ENCODE measurements around the gene STAG3.
"Not testable (repeated sequence)": the region's sequence is repeated elsewhere in the genome, so short reads cannot be mapped to it uniquely, and the experiment has no call there.

STAG3 gene

DNA sequence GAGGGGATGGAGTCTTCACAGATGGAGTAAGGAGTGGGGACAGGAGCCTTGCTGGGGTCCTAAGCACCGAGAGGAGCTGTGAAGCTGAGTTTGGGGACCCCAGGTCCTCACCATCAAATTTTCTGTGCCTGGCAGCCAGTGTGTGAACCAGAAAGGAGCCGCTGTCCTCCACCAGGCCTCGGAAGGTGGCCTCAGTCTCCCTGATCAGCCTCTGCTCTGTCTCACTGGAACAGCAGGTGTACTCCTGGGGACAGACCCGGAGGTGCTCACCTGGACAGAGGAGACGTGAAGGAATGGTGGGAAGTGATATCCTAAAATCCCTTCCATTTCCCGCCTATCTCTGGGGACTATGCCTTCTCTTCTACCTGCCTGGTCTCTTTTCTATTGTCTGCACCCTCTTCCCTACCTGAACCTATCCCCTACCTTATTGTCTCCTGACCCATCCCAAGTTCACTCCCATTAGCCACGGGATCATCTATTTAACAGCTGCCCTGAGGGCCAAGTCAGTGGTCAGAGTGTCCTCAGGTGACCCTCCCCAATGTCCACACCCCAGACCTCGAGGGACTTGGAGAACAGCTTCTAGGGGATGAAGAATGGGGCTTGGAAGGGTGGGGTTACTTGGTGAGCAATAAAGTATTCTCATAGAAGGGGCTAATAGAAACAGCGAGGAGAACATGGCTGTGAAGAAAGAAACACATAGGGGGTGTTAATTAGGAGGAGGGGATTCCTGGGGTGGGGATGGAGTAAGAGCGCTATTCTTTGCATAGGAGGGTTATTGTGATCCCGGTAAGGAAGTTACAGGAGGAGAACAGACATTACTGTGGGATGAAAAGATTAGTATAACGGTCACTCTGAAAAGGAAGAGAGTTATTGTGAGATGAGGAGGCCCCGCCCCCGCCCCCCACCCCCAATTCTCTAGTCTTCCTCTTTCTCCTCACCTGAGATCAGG lies 1.3 kb upstream of the STAG3 start:
- Mint-ChIP-seq H3K27me3 (peaks cover 24% of the 10 kb centered on the region), H3K4me3 (peak overlapping the region; percentile 60), H3K27ac (peak overlapping the region; percentile 1), H3K9me3 (no peaks in the 10 kb centered on the region), H3K4me1 (peaks cover 35% of the 10 kb centered on the region), H3K36me3 (peaks cover 7% of the 10 kb centered on the region)
- ATAC-seq: no peak

DNA sequence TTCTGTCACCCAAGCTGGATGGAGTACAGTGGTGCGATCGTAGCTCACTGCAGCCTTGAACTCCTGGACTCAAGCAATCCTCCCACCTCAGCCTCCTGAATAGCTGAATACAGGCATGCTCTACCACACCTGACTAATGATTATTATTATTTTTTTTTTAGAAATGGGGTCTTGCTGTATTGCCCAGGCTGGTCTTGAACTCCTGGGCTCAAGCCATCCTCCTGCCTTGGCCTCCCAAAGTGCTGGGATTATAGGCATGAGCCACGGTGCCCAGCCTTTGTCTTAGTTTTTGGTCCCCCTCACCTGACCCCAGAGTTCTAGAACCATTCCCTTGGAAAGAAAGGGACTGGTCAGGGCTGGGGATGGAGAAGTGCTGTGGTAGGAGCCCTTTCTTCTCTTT lies 2.4 kb downstream of the STAG3 start:
- not testable (repeated sequence) for ATAC-seq, H3K27ac Mint-ChIP-seq

DNA sequence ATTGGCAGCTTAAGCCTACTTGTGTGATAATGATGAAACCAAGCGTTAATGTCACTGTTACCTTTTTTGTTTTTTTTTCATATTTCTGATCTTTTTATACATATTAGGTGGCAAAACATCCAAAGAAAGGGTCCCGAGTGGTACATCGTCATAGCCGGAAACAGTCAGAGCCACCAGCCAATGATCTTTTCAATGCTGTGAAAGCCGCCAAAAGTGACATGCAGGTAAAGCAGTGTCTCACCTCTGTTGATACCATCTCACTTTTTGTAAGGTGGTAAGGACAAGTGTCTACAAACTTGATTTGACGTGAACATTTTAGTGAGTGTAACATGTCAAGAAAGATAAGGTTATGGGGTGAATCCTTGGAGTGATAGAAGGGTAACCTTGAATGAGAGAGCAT lies 4.9 kb downstream of the STAG3 start:
- H3K4me3 Mint-ChIP-seq, H3K9me3 Mint-ChIP-seq, H3K36me3 Mint-ChIP-seq, ATAC-seq, H3K27ac Mint-ChIP-seq, H3K4me1 Mint-ChIP-seq: not testable (repeated sequence)
- H3K27me3 Mint-ChIP-seq: peaks cover 11% of the 10 kb centered on the region

More for the DNA sequence above, 2.4 kb downstream of the STAG3 start:
- H3K36me3 Mint-ChIP-seq, H3K4me3 Mint-ChIP-seq, H3K9me3 Mint-ChIP-seq: not testable (repeated sequence)
- Mint-ChIP-seq H3K4me1 (peaks cover 24% of the 10 kb centered on the region), H3K27me3 (peaks cover 11% of the 10 kb centered on the region)

DNA sequence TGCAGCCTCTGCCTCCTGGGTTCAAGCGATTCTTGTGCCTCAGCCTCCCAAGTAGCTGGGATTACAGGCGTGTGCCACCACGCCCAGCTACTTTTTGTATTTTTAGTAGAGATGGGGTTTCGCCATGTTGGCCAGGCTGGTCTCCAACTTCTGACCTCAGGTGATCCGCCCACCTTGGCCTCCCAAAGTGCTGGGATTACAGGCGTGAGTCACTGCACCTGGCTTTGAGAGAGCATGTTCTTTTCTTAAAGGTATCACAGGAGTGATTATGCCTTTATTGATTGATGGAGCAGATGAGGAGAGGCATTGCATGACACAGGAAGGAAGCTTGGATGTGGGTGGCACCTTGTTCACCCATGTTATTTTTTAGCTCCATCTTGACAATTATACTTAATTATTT lies 5.4 kb downstream of the STAG3 start:
- not testable (repeated sequence) for H3K9me3 Mint-ChIP-seq, H3K36me3 Mint-ChIP-seq
- H3K27me3 Mint-ChIP-seq: peaks cover 11% of the 10 kb centered on the region

DNA sequence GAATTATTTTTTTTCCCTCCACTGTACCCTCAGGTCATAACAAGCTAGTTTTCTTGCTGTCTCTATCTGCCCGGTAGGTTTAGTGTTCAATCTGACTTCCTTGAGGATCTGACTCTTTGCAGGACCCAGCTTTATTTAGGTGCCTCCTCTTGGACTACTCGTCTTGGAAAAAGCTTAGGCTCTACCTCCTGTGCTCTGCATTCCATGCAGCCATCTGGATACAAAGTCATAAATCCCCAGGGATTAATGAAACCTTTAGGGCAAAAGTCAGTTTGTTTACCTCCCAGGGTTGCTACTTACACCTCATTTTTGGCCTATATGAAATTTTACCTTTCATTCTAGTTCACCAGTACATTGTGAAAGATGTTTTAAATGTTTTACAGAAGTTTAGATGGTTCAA lies 8.0 kb downstream of the STAG3 start:
- Mint-ChIP-seq H3K27me3 (peaks cover 3% of the 10 kb centered on the region), H3K36me3 (no peaks in the 10 kb centered on the region), H3K4me1 (peaks cover 22% of the 10 kb centered on the region), H3K27ac (no peak overlapping the region), H3K4me3 (no peak overlapping the region), H3K9me3 (no peaks in the 10 kb centered on the region)
- ATAC-seq: no peak

More for the DNA sequence above, 5.4 kb downstream of the STAG3 start:
- not testable (repeated sequence) for H3K4me1 Mint-ChIP-seq, ATAC-seq, H3K27ac Mint-ChIP-seq, H3K4me3 Mint-ChIP-seq

DNA sequence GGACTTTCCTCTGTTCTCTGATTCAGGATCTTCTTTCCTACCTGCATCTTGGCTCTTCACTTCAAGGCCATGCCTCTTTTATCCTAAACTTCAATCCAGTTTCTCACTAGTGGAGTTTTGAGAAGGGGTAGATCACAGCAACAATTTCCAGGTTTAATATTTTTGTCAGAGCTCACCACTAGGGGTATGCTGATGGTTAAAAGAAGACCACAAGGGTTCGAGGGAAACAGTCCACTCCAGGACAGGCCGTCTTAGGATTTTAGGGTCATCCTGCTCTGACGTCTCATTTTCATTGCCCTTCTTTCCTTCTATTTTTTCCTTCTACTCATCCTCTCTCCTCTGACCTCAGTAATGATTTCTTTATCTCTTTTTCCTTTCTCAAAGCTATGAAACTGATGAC lies 11.3 kb downstream of the STAG3 start:
- H3K4me3 Mint-ChIP-seq: no peak overlapping the region
- peaks cover 44% of the 10 kb centered on the region for H3K4me1 Mint-ChIP-seq
- H3K9me3 Mint-ChIP-seq: no peaks in the 10 kb centered on the region
- no peaks in the 10 kb centered on the region for H3K36me3 Mint-ChIP-seq
- no peaks in the 10 kb centered on the region for H3K27me3 Mint-ChIP-seq
- H3K27ac Mint-ChIP-seq: peak overlapping the region; percentile 86
- no peak for ATAC-seq

DNA sequence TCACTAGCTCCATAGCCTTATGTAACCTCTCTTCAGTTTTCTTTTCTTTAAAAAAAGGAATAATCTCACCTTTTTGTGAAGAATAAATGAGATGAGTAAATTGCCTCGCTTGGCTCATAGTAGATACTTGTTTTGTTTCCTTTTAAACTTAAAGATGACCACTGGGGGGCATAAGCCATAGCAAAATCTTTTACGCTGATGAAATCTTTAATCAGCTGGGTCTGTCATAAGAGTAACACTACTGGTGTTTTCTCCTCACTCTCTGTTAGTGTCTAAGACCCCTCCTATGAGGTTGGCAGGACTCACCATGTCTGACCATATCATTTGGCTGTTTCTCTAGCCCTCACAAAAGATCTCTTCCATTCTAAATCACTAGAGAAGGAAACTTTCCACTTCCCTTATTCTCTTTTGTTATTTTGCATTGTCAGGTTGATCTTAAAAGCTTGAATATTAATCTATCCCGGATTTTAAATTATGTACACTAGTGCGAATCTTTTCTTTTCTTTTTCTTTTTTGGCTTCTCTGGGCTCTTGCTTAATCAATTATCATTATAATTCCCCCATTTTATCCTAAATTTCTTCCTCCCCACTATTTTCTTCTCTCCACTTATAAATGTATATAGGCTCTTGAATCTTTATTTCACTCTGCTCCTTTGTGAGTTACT lies 12.5 kb downstream of the STAG3 start:
- peak; percentile 68 for ATAC-seq
- Mint-ChIP-seq H3K4me3 (no peak overlapping the region), H3K36me3 (no peaks in the 10 kb centered on the region), H3K4me1 (peaks cover 54% of the 10 kb centered on the region), H3K27ac (peak overlapping the region; percentile 86), H3K27me3 (no peaks in the 10 kb centered on the region), H3K9me3 (no peaks in the 10 kb centered on the region)

DNA sequence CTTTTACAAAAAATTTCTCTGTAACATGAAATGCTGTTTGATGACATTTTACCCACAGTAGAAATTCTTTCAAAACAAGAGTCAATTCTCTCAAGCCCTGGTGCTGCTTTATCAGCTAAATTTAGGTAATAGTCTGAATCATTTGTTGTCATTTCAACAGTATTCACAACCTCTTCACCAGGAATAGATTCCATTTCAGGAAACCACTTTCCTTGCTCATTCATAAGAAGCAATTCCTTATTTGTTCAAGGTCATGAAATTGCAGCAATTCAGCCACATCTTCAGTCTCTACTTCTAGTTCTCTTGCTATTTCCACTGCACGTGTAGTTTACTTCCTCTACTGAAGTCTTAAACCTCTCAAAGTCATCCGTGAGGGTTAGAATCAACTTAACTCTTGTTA lies 14.1 kb downstream of the STAG3 start:
- no peaks in the 10 kb centered on the region for H3K27me3 Mint-ChIP-seq
- H3K27ac Mint-ChIP-seq: peak overlapping the region; percentile 86
- no peaks in the 10 kb centered on the region for H3K36me3 Mint-ChIP-seq
- no peak for ATAC-seq
- peaks cover 67% of the 10 kb centered on the region for H3K4me1 Mint-ChIP-seq
- no peaks in the 10 kb centered on the region for H3K9me3 Mint-ChIP-seq
- H3K4me3 Mint-ChIP-seq: peak overlapping the region; percentile 23

DNA sequence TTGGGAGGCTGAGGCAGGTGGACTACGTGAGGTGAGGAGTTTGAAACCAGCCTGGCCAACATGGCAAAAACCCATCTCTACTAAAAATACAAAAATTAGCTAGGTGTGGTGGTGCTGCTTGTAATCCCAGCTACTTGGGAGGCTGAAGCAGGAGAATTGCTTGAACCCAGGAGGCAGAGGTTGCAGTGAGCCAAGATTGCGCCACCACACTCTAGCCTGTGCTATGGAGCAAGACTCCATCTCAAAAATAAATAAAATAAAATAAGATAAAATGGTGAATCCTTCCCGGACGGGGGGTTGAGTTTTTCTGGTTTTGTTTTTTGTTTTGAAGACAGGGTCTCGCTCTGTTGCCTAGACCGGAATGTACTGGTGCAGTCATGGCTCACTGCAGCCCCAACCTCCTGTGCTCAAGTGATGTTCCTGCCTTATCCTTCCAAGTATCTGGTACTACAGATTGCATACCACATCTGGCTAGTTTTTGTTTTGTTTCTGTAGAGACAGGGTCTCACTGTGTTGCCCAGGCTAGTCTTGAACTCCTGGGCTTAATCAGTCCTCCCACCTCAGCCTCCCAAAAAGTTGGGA lies 14.7 kb downstream of the STAG3 start:
- Mint-ChIP-seq H3K4me1 (peaks cover 69% of the 10 kb centered on the region), H3K27ac (peak overlapping the region; percentile 86), H3K4me3 (peak overlapping the region; percentile 23)
- ATAC-seq: peak; percentile 72
- H3K36me3 Mint-ChIP-seq, H3K9me3 Mint-ChIP-seq, H3K27me3 Mint-ChIP-seq: not testable (repeated sequence)

DNA sequence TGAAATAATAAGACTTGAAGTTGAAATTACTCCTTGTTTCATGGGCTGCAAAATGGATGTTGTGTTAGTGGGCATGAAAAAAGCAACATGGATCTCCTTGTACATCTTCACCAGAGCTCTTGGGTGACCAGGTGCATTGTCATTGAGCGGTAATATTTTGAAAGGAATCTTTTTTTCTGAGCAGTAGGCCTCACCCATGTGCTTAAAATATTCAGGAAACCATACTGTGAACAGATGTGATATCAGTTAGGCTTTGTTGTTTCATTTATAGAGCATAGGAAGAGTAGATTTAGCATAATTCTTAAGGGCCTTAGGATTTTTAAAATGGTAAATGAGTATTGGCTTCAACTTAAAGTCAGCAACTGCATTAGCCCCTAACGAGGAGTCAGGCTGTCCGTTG lies 15.3 kb downstream of the STAG3 start:
- H3K4me1 Mint-ChIP-seq: peaks cover 74% of the 10 kb centered on the region
- ATAC-seq: no peak
- H3K4me3 Mint-ChIP-seq: no peak overlapping the region
- peak overlapping the region; percentile 86 for H3K27ac Mint-ChIP-seq
- H3K9me3 Mint-ChIP-seq: no peaks in the 10 kb centered on the region
- no peaks in the 10 kb centered on the region for H3K27me3 Mint-ChIP-seq
- H3K36me3 Mint-ChIP-seq: no peaks in the 10 kb centered on the region

DNA sequence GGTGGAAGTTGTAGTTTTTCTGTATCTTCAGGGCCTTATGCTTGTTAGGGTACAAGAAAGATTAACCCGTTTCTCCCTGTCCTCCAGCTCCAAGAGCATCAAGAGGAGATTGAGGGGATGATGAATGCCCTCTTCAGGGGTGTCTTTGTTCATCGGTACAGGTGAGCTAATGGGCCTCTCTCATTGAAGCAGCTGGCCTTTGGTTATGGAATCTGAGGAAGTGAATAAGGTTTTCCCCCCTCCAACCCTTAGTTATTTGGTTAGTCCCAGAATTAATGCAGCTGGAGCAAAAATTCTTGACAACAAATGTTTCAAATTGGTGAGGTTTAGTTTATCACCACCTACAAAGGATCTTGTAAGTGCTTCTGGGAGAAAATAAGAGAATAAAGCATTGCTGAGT lies 17.5 kb downstream of the STAG3 start:
- Mint-ChIP-seq H3K4me3 (no peak overlapping the region), H3K27me3 (no peaks in the 10 kb centered on the region), H3K9me3 (no peaks in the 10 kb centered on the region), H3K27ac (peak overlapping the region; percentile 77), H3K36me3 (no peaks in the 10 kb centered on the region), H3K4me1 (peaks cover 82% of the 10 kb centered on the region)
- no peak for ATAC-seq

DNA sequence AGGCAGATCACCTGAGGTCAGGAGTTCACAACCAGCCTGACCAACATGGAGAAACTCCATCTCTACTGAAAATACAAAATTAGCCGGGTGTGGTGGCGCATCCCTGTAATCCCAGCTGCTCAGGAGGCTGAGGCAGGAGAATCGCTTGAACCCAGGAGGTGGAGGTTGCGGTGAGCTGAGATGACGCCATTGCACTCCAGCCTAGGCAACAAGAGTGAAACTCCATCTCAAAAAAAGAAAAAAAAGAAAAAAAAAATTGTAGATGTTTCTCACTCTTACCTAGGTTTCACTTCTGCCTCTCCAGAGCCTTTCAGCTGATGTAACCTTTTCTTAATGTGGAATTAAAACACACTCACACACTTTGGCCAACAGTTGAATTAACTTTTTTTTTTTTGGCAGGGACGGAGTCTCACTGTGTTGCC lies 18.2 kb downstream of the STAG3 start:
- H3K4me1 Mint-ChIP-seq: peaks cover 82% of the 10 kb centered on the region
- H3K27ac Mint-ChIP-seq: peak overlapping the region; percentile 77
- not testable (repeated sequence) for H3K9me3 Mint-ChIP-seq, H3K27me3 Mint-ChIP-seq, H3K4me3 Mint-ChIP-seq, H3K36me3 Mint-ChIP-seq
- peak; percentile 67 for ATAC-seq

DNA sequence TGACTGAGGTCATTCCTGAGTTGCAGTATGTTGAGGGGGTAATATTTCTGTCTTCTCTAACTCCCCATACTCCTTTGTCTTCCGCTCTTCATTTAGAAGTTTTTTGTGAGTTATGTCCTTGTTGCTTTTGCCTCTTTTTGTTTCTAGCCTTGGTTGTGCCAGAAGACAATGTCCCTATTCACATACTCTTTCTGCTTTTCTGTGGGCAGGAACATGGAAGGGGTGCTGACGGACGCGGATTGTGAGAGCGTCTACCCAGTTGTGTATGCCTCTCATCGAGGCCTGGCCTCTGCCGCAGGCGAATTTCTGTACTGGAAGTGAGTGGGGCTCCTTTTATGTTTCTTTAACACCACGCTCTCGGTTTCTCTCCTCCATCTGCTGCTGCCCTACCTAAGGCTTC lies 20.5 kb downstream of the STAG3 start:
- H3K4me3 Mint-ChIP-seq: no peak overlapping the region
- H3K4me1 Mint-ChIP-seq: peaks cover 76% of the 10 kb centered on the region
- no peaks in the 10 kb centered on the region for H3K9me3 Mint-ChIP-seq
- no peaks in the 10 kb centered on the region for H3K27me3 Mint-ChIP-seq
- H3K27ac Mint-ChIP-seq: peak overlapping the region; percentile 82
- no peaks in the 10 kb centered on the region for H3K36me3 Mint-ChIP-seq
- no peak for ATAC-seq

DNA sequence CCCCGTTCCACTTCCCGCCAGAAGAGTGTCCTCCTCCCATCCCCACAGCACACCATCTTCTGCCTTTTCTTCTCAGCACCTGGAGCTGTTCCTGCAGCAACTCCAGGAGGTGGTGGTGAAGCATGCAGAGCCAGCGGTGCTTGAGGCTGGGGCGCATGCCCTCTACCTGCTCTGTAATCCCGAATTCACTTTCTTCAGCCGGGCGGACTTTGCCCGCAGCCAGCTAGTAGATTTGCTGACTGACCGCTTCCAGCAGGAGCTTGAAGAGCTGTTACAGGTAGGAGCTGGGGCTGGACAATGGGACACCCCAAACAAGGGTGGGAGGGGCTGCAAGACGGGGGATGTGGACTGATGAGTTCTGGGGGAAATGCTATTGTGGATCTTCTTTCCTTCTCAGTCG lies 23.0 kb downstream of the STAG3 start:
- peaks cover 71% of the 10 kb centered on the region for H3K4me1 Mint-ChIP-seq
- peak overlapping the region; percentile 79 for H3K4me3 Mint-ChIP-seq
- no peaks in the 10 kb centered on the region for H3K27me3 Mint-ChIP-seq
- H3K36me3 Mint-ChIP-seq: peaks cover 6% of the 10 kb centered on the region
- no peak for ATAC-seq
- peak overlapping the region; percentile 82 for H3K27ac Mint-ChIP-seq
- H3K9me3 Mint-ChIP-seq: no peaks in the 10 kb centered on the region

DNA sequence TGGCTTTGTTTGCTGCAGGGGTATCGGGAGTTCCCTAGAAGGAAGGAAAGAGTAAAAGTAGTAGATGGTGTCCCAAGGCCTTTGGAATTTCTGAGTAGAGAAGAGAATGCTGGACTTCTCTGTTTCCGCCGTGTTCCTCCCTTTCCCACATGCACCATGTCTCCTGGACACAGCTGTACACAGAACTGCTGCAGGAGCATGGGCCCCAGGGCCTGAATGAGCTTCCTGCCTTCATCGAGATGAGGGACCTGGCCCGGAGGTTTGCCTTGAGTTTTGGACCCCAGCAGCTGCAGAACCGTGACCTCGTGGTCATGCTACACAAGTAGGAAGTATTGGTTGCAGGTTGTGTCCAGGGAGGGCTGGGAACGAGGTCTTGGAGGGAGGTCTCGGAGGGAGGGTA lies 26.7 kb downstream of the STAG3 start:
- Mint-ChIP-seq H3K27ac (no peak overlapping the region), H3K4me1 (peaks cover 61% of the 10 kb centered on the region), H3K9me3 (no peaks in the 10 kb centered on the region), H3K27me3 (no peaks in the 10 kb centered on the region), H3K36me3 (peaks cover 17% of the 10 kb centered on the region), H3K4me3 (no peak overlapping the region)
- no peak for ATAC-seq
